NCI-H2227 (cell line): Measurements from ENCODE around the gene SMCO2.

ENCODE experiments used
- DNase-seq: peaks from one replicate; lab custom pipeline; 2025; ENCODE audit not compliant: unreplicated experiment; lab: John Stamatoyannopoulos, UW

The SMCO2 gene

GRCh38 chr12:27550653-27550975 lies 104.1 kb downstream of the SMCO2 start:
- no peak for DNase-seq

- no peak for DNase-seq
Measured at GRCh38 chr12:27551172-27551840, 104.8 kb downstream of the SMCO2 start.
